ENCODE measurements around the gene FAM53A.

- TF ChIP-seq EZH2 (IDR thresholded peaks at IDR 0.05; ENCODE audit: low read length, missing control alignments) (no peak), CTCF (conservative IDR thresholded peaks at IDR 0.05 in 1 of 2, IDR thresholded peaks at IDR 0.05 in 1 of 2; ENCODE audit: low read depth in 1 of 2, low read length in 2 of 2) (no peak)
These were observed 64.9 kb downstream of the FAM53A start for GRCh38 chr4:1619151-1619672.

All from fibroblast of lung (primary cell).